AG09309 (cell line): ENCODE measurements around the gene MAML2.

Source experiments
- DNase-seq: peaks from one replicate; pipeline ENCODE4 v3.0.0-alpha.2; 2010; ENCODE audit warnings: low read depth
- H3K4me3 ChIP-seq: 2 replicates; pipeline ENCODE4 v1.5.1; 2011; ENCODE audit warnings: mild to moderate bottlenecking, low read depth, low read length, moderate library complexity; ENCODE audit not compliant: control insufficient read depth
- CTCF ChIP-seq: IDR thresholded peaks from 2 replicates; pipeline ENCODE4 v1.5.1; 2011; ENCODE audit warnings: mild to moderate bottlenecking, low read depth, low read length, inconsistent platforms; ENCODE audit not compliant: insufficient read depth, control insufficient read depth; ENCODE audit errors: missing control alignments

Gene MAML2

GRCh38 chr11:96074551-96075310 lies 268.3 kb downstream of the MAML2 start:
- H3K4me3 ChIP-seq, result no peak overlapping the region
- no peak for TF ChIP-seq CTCF
- no peak for DNase-seq

GRCh38 chr11:96073536-96073935 lies 269.5 kb downstream of the MAML2 start:
- no peak overlapping the region for H3K4me3 ChIP-seq
- TF ChIP-seq CTCF, result no peak
- no peak for DNase-seq

GRCh38 chr11:96072592-96072991 lies 270.4 kb downstream of the MAML2 start:
- no peak for TF ChIP-seq CTCF
- H3K4me3 ChIP-seq, result no peak overlapping the region
- no peak for DNase-seq

- no peak for TF ChIP-seq CTCF
- no peak for DNase-seq
- H3K4me3 ChIP-seq, result no peak overlapping the region
Measured at GRCh38 chr11:96070453-96070852, 272.5 kb downstream of the MAML2 start.

GRCh38 chr11:96067160-96067559 lies 275.8 kb downstream of the MAML2 start:
- no peak for TF ChIP-seq CTCF
- no peak for DNase-seq
- no peak overlapping the region for H3K4me3 ChIP-seq

- TF ChIP-seq CTCF, result no peak
- no peak overlapping the region for H3K4me3 ChIP-seq
- DNase-seq, result no peak
Measured at GRCh38 chr11:96065379-96065778, 277.6 kb downstream of the MAML2 start.
